NCI-H748 treated with DMSO at 0.1 percent for 48 hours (cell line): ENCODE results near the gene TCF3.
"Not testable (repeated sequence)": the region's sequence is repeated elsewhere in the genome, so short reads cannot be mapped to it uniquely, and the experiment has no call there.

Experiments
- DNase-seq: peaks from one replicate; lab custom pipeline; 2025; lab: John Stamatoyannopoulos, UW

Gene TCF3

GRCh38 chr19:1672769-1673644 is 20.6 kb upstream of the TCF3 start:
- DNase-seq, result no peak

- DNase-seq, result no peak
These were observed 19.8 kb upstream of the TCF3 start for GRCh38 chr19:1672038-1672768.

GRCh38 chr19:1671716-1672037 is 19.3 kb upstream of the TCF3 start:
- DNase-seq, result no peak

- not testable (repeated sequence) for DNase-seq
These were observed 18.3 kb upstream of the TCF3 start for GRCh38 chr19:1670747-1671146.

- no peak for DNase-seq
These were observed 16.3 kb upstream of the TCF3 start for GRCh38 chr19:1668486-1669270.

GRCh38 chr19:1668048-1668485 is 15.7 kb upstream of the TCF3 start:
- DNase-seq, result no peak

GRCh38 chr19:1665565-1666047 is 13.2 kb upstream of the TCF3 start:
- DNase-seq, result no peak

GRCh38 chr19:1663852-1664251 is 11.4 kb upstream of the TCF3 start:
- DNase-seq, result no peak

GRCh38 chr19:1663227-1663626 is 10.8 kb upstream of the TCF3 start:
- not testable (repeated sequence) for DNase-seq

- DNase-seq, result no peak
These were observed 9.6 kb upstream of the TCF3 start for GRCh38 chr19:1661995-1662394.

GRCh38 chr19:1659084-1659427 is 6.6 kb upstream of the TCF3 start:
- no peak for DNase-seq

- no peak for DNase-seq
These were observed 6.0 kb upstream of the TCF3 start for GRCh38 chr19:1658150-1659083.

GRCh38 chr19:1657746-1658145 is 5.3 kb upstream of the TCF3 start:
- no peak for DNase-seq

- no peak for DNase-seq
These were observed 4.6 kb upstream of the TCF3 start for GRCh38 chr19:1656988-1657536.

- DNase-seq, result no peak
These were observed 3.7 kb upstream of the TCF3 start for GRCh38 chr19:1655987-1656608.

GRCh38 chr19:1655131-1655981 is 2.9 kb upstream of the TCF3 start:
- no peak for DNase-seq

- no peak for DNase-seq
These were observed 1.9 kb upstream of the TCF3 start for GRCh38 chr19:1654178-1654792.

GRCh38 chr19:1653300-1653628 is 849 bp upstream of the TCF3 start:
- DNase-seq, result no peak

GRCh38 chr19:1651568-1652291 is 685 bp downstream of the TCF3 start:
- no peak for DNase-seq
